Trophoblast cell (in vitro differentiated cells and primary cell): ENCODE measurements around the gene PLEKHA7.

ENCODE experiments used
- DNase-seq, 2 donors: peaks; one replicate each; pipeline ENCODE4 v3.0.0-alpha.2; 2016
- H2AFZ ChIP-seq: 2 replicates; pipeline ENCODE4 v1.6.1; 2013; ENCODE audit warnings: low read length, moderate library complexity, mild to moderate bottlenecking; ENCODE audit not compliant: insufficient read depth, poor library complexity
- H2AK5ac ChIP-seq: 2 replicates; pipeline ENCODE4 v1.6.1; 2013; ENCODE audit warnings: mild to moderate bottlenecking, low read length
- H2BK120ac ChIP-seq: 2 replicates; pipeline ENCODE4 v1.6.1; 2013; ENCODE audit warnings: low read length, mild to moderate bottlenecking, moderate library complexity; ENCODE audit not compliant: insufficient read depth, poor library complexity
- H2BK12ac ChIP-seq: 2 replicates; pipeline ENCODE4 v1.6.1; 2013; ENCODE audit warnings: mild to moderate bottlenecking, low read length, moderate library complexity
- H2BK5ac ChIP-seq: 2 replicates; pipeline ENCODE4 v1.6.1; 2013; ENCODE audit warnings: low read length, low read depth, moderate library complexity, mild to moderate bottlenecking; ENCODE audit not compliant: poor library complexity
- H3K14ac ChIP-seq: 2 replicates; pipeline ENCODE4 v1.6.1; 2013; ENCODE audit warnings: mild to moderate bottlenecking, low read length
- H3K18ac ChIP-seq: 2 replicates; pipeline ENCODE4 v1.6.1; 2013; ENCODE audit warnings: mild to moderate bottlenecking, low read length
- H3K23ac ChIP-seq: 2 replicates; pipeline ENCODE4 v1.6.1; 2013; ENCODE audit warnings: low read length
- H3K27ac ChIP-seq: 2 replicates; pipeline ENCODE4 v1.5.1; 2013; ENCODE audit warnings: low read depth, mild to moderate bottlenecking, inconsistent platforms, low read length, moderate library complexity
- H3K27me3 ChIP-seq: 2 replicates; pipeline ENCODE4 v1.6.1; 2013; ENCODE audit warnings: inconsistent platforms, mild to moderate bottlenecking, low read length, moderate library complexity; ENCODE audit not compliant: insufficient read depth
- H3K36me3 ChIP-seq, 2 experiments: 1 replicate in 1 of 2; 2 replicates in 1 of 2; pipeline ENCODE4 v1.6.1; 2013; ENCODE audit warnings: low read length in 2 of 2, mild to moderate bottlenecking in 2 of 2, moderate library complexity in 1 of 2; ENCODE audit not compliant: insufficient read depth in 2 of 2, control insufficient read depth in 1 of 2
- H3K4ac ChIP-seq: 2 replicates; pipeline ENCODE4 v1.6.1; 2013; ENCODE audit warnings: low read depth, mild to moderate bottlenecking, low read length, moderate library complexity
- H3K4me1 ChIP-seq, 2 experiments: 1 replicate in 1 of 2; 2 replicates in 1 of 2; pipeline ENCODE4 v1.6.1; 2013; ENCODE audit warnings: low read length in 2 of 2, mild to moderate bottlenecking in 2 of 2, moderate library complexity in 1 of 2; ENCODE audit not compliant: insufficient read depth in 2 of 2, control insufficient read depth in 1 of 2
- H3K4me2 ChIP-seq: 2 replicates; pipeline ENCODE4 v1.6.1; 2013; ENCODE audit warnings: inconsistent platforms, mild to moderate bottlenecking, low read length, moderate library complexity
- H3K4me3 ChIP-seq: 2 replicates; pipeline ENCODE4 v1.5.1; 2013; ENCODE audit warnings: mild to moderate bottlenecking, low read depth, low read length, inconsistent platforms
- H3K79me1 ChIP-seq: one replicate; pipeline ENCODE4 v1.6.1; 2013; ENCODE audit warnings: low read length
- H3K79me2 ChIP-seq: 2 replicates; pipeline ENCODE4 v1.6.1; 2013; ENCODE audit warnings: low read length, mild to moderate bottlenecking; ENCODE audit not compliant: control insufficient read depth, insufficient read depth, poor library complexity
- H3K9ac ChIP-seq: 2 replicates; pipeline ENCODE4 v1.6.1; 2013; ENCODE audit warnings: mild to moderate bottlenecking, low read length
- H3K9me3 ChIP-seq: 2 replicates; pipeline ENCODE4 v1.6.1; 2013; ENCODE audit warnings: low read depth, mild to moderate bottlenecking, control low read depth, inconsistent platforms, low read length; ENCODE audit not compliant: insufficient read depth
- H4K12ac ChIP-seq: 2 replicates; pipeline ENCODE4 v1.6.1; 2013; ENCODE audit warnings: low read depth, mild to moderate bottlenecking, low read length, moderate library complexity
- H4K8ac ChIP-seq: 2 replicates; pipeline ENCODE4 v1.6.1; 2013; ENCODE audit warnings: low read depth, mild to moderate bottlenecking, low read length, moderate library complexity
- H4K91ac ChIP-seq: one replicate; pipeline ENCODE4 v1.6.1; 2013; ENCODE audit warnings: low read depth, mild to moderate bottlenecking, low read length, moderate library complexity
- WGBS: extraction: QIAGEN DNeasy Blood & Tissue Kit; methylation state at CpG from one replicate; pipeline ENCODE4 v1.1.7; 2013; ENCODE audit warnings: missing lambda C conversion rate; ENCODE audit not compliant: insufficient read length, insufficient coverage; ENCODE audit errors: extremely low coverage; 5-methylcytosine and 5-hydroxymethylcytosine counted together

PLEKHA7 gene

GRCh38 chr11:16750417-16750816, 263.8 kb downstream of the PLEKHA7 start:
- WGBS, result no CpG with 5 or more reads among the region's 1 CpG
- no peak overlapping the region for H2BK5ac ChIP-seq
- H4K8ac ChIP-seq, result no peak overlapping the region
- no peak overlapping the region for H2AFZ ChIP-seq
- H3K23ac ChIP-seq, result no peak overlapping the region
- H3K36me3 ChIP-seq, result peaks cover 26 to 46% of the 10 kb centered on the region in 2 experiments
- no peak overlapping the region for H3K4me3 ChIP-seq
- no peak overlapping the region for H3K18ac ChIP-seq
- no peak overlapping the region for H2BK12ac ChIP-seq
- no peak overlapping the region for H2BK120ac ChIP-seq
- no peak overlapping the region for H3K27ac ChIP-seq
- H3K4me1 ChIP-seq, result no peaks in the 10 kb centered on the region
- no peak overlapping the region for H3K4me2 ChIP-seq
- no peaks in the 10 kb centered on the region for H3K79me1 ChIP-seq
- no peaks in the 10 kb centered on the region for H3K27me3 ChIP-seq
- H2AK5ac ChIP-seq, result no peak overlapping the region
- H4K91ac ChIP-seq, result no peak overlapping the region
- no peak overlapping the region for H3K9ac ChIP-seq
- no peak for DNase-seq
- no peak overlapping the region for H4K12ac ChIP-seq
- H3K9me3 ChIP-seq, result no peaks in the 10 kb centered on the region
- H3K4ac ChIP-seq, result no peak overlapping the region
- no peaks in the 10 kb centered on the region for H3K79me2 ChIP-seq
- H3K14ac ChIP-seq, result no peak overlapping the region

DNA sequence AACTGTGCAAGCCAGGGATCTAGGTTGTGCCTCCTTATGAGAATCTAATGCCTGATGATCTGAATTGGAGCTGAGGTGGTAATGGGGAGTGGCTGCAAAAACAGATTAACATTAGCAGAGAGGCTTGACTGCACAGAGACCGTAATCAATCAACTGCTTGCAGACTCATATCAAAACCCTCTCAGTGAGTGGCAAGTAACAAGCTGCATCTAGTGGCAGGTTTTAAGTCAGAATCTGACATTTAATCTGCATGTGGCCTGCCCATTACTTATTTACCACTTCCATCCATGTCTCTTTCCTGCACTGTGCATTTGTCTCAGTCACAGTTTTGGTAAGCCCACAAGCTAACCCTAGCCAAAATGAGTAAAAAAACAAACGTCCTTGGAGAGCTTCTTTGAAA, 264.5 kb downstream of the PLEKHA7 start:
- no peak overlapping the region for H3K9ac ChIP-seq
- H3K27me3 ChIP-seq, result no peaks in the 10 kb centered on the region
- peaks cover 26 to 46% of the 10 kb centered on the region in 2 experiments for H3K36me3 ChIP-seq
- H4K8ac ChIP-seq, result no peak overlapping the region
- no peak overlapping the region for H2BK12ac ChIP-seq
- H3K9me3 ChIP-seq, result no peaks in the 10 kb centered on the region
- no peak overlapping the region for H2AK5ac ChIP-seq
- H3K27ac ChIP-seq, result no peak overlapping the region
- no peak overlapping the region for H2AFZ ChIP-seq
- no peak overlapping the region for H4K12ac ChIP-seq
- no peak overlapping the region for H2BK120ac ChIP-seq
- H3K4me3 ChIP-seq, result no peak overlapping the region
- no peak overlapping the region for H3K4ac ChIP-seq
- H3K18ac ChIP-seq, result no peak overlapping the region
- H3K14ac ChIP-seq, result no peak overlapping the region
- H3K23ac ChIP-seq, result no peak overlapping the region
- no peak overlapping the region for H4K91ac ChIP-seq
- no peak overlapping the region for H2BK5ac ChIP-seq
- no peaks in the 10 kb centered on the region for H3K79me1 ChIP-seq
- H3K4me1 ChIP-seq, result no peaks in the 10 kb centered on the region
- DNase-seq, result no peak
- no peak overlapping the region for H3K4me2 ChIP-seq
- no CpG with 5 or more reads among the region's 2 CpGs for WGBS
- H3K79me2 ChIP-seq, result no peaks in the 10 kb centered on the region

GRCh38 chr11:16749092-16749491, 265.1 kb downstream of the PLEKHA7 start:
- Histone ChIP-seq H3K36me3 (peaks cover 24 to 44% of the 10 kb centered on the region in 2 experiments), H3K14ac (no peak overlapping the region), H4K12ac (no peak overlapping the region), H2AFZ (no peak overlapping the region), H3K27ac (no peak overlapping the region), H3K9ac (no peak overlapping the region), H4K91ac (no peak overlapping the region), H3K4ac (no peak overlapping the region), H4K8ac (no peak overlapping the region), H3K4me3 (no peak overlapping the region), H2AK5ac (no peak overlapping the region), H2BK12ac (no peak overlapping the region), H3K79me2 (peaks cover 1% of the 10 kb centered on the region), H3K23ac (no peak overlapping the region), H2BK5ac (no peak overlapping the region), H3K79me1 (no peaks in the 10 kb centered on the region), H3K4me1 (no peaks in the 10 kb centered on the region), H2BK120ac (no peak overlapping the region), H3K9me3 (no peaks in the 10 kb centered on the region), H3K27me3 (no peaks in the 10 kb centered on the region), H3K4me2 (no peak overlapping the region), H3K18ac (no peak overlapping the region)
- no CpG with 5 or more reads among the region's 1 CpG for WGBS
- no peak for DNase-seq

GRCh38 chr11:16745950-16746605, 268.1 kb downstream of the PLEKHA7 start:
- Histone ChIP-seq H2BK5ac (no peak overlapping the region), H3K27ac (no peak overlapping the region), H3K36me3 (peaks cover 14 to 28% of the 10 kb centered on the region in 2 experiments), H4K12ac (no peak overlapping the region), H3K4ac (no peak overlapping the region), H3K4me1 (peaks cover 0 to 3% of the 10 kb centered on the region in 2 experiments), H3K79me2 (peaks cover 6% of the 10 kb centered on the region), H3K9me3 (no peaks in the 10 kb centered on the region), H3K4me2 (no peak overlapping the region), H2BK12ac (no peak overlapping the region), H2AK5ac (no peak overlapping the region), H3K14ac (no peak overlapping the region), H3K79me1 (no peaks in the 10 kb centered on the region), H3K4me3 (no peak overlapping the region), H3K27me3 (no peaks in the 10 kb centered on the region), H3K9ac (no peak overlapping the region), H2AFZ (no peak overlapping the region), H2BK120ac (no peak overlapping the region), H4K91ac (no peak overlapping the region), H3K23ac (no peak overlapping the region), H4K8ac (no peak overlapping the region), H3K18ac (no peak overlapping the region)
- WGBS, result no CpG with 5 or more reads among the region's 2 CpGs
- DNase-seq, result no peak
